Mesendoderm (in vitro differentiated cells): ENCODE data around the gene SPRR1A.

Experiments
- DNase-seq: peaks from one replicate; pipeline ENCODE4 v3.0.0; 2013
- H2AK5ac ChIP-seq: 2 replicates; pipeline ENCODE4 v1.6.1; 2013; ENCODE audit warnings: low read length, inconsistent platforms
- H2BK120ac ChIP-seq: 2 replicates; pipeline ENCODE4 v1.6.1; 2013; ENCODE audit warnings: low read depth, mild to moderate bottlenecking, low read length, moderate library complexity, mixed read lengths
- H2BK15ac ChIP-seq: replicated peaks from 2 replicates; pipeline ENCODE4 v1.6.1; 2013; ENCODE audit warnings: low read depth, mild to moderate bottlenecking, moderate library complexity
- H2BK5ac ChIP-seq: 2 replicates; pipeline ENCODE4 v1.6.1; 2013; ENCODE audit warnings: low read length, inconsistent platforms
- H3K18ac ChIP-seq: 2 replicates; pipeline ENCODE4 v1.6.1; 2013; ENCODE audit warnings: mild to moderate bottlenecking, low read length, mixed read lengths
- H3K23ac ChIP-seq: one replicate; pipeline ENCODE4 v1.6.1; 2013; ENCODE audit warnings: low read length
- H3K27ac ChIP-seq: 2 replicates; pipeline ENCODE4 v1.5.1; 2013; ENCODE audit warnings: low read depth, mild to moderate bottlenecking, inconsistent platforms, low read length, moderate library complexity
- H3K27me3 ChIP-seq: 2 replicates; pipeline ENCODE4 v1.6.1; 2013; ENCODE audit warnings: low read length, control low read depth, mild to moderate bottlenecking, inconsistent platforms; ENCODE audit not compliant: insufficient read depth, poor library complexity
- H3K36me3 ChIP-seq: 2 replicates; pipeline ENCODE4 v1.6.1; 2013; ENCODE audit warnings: low read length, inconsistent platforms; ENCODE audit not compliant: control insufficient read depth, insufficient read depth
- H3K4ac ChIP-seq: one replicate; pipeline ENCODE4 v1.6.1; 2013; ENCODE audit warnings: low read depth, mild to moderate bottlenecking, low read length, moderate library complexity
- H3K4me1 ChIP-seq: 2 replicates; pipeline ENCODE4 v1.6.1; 2013; ENCODE audit warnings: low read depth, low read length, inconsistent platforms; ENCODE audit not compliant: control insufficient read depth
- H3K4me2 ChIP-seq: 2 replicates; pipeline ENCODE4 v1.6.1; 2013; ENCODE audit warnings: low read length
- H3K4me3 ChIP-seq: 2 replicates; pipeline ENCODE4 v1.5.1; 2013; ENCODE audit warnings: mild to moderate bottlenecking, low read length
- H3K56ac ChIP-seq: one replicate; pipeline ENCODE4 v1.6.1; 2013; ENCODE audit warnings: low read length
- H3K79me1 ChIP-seq: 2 replicates; pipeline ENCODE4 v1.6.1; 2013; ENCODE audit warnings: low read length, inconsistent platforms
- H3K79me2 ChIP-seq: 2 replicates; pipeline ENCODE4 v1.6.1; 2013; ENCODE audit warnings: mild to moderate bottlenecking, low read length; ENCODE audit not compliant: control insufficient read depth, insufficient read depth
- H3K9ac ChIP-seq: 2 replicates; pipeline ENCODE4 v1.6.1; 2013; ENCODE audit warnings: low read length, inconsistent platforms
- H4K5ac ChIP-seq: one replicate; pipeline ENCODE4 v1.6.1; 2013; ENCODE audit warnings: low read length
- H4K8ac ChIP-seq: one replicate; pipeline ENCODE4 v1.6.1; 2013; ENCODE audit warnings: low read depth, mild to moderate bottlenecking, control low read depth, low read length, moderate library complexity
- WGBS: extraction: QIAGEN DNeasy Blood & Tissue Kit; methylation state at CpG from one replicate; pipeline ENCODE4 v1.1.7; 2013; ENCODE audit warnings: low lambda C conversion rate, missing lambda C conversion rate; ENCODE audit not compliant: insufficient coverage; ENCODE audit errors: extremely low coverage; 5-methylcytosine and 5-hydroxymethylcytosine counted together

The SPRR1A gene

GRCh38 chr1:152976688-152977087, 7.2 kb upstream of the SPRR1A start:
- Histone ChIP-seq H3K56ac (no peak overlapping the region), H4K5ac (no peak overlapping the region), H3K79me2 (no peaks in the 10 kb centered on the region), H3K36me3 (no peaks in the 10 kb centered on the region), H2BK5ac (no peak overlapping the region), H3K4me1 (no peaks in the 10 kb centered on the region), H3K27me3 (no peaks in the 10 kb centered on the region), H2AK5ac (no peak overlapping the region), H3K18ac (no peak overlapping the region), H2BK15ac (no peak overlapping the region), H3K4me2 (no peak overlapping the region), H2BK120ac (no peak overlapping the region), H3K4me3 (no peak overlapping the region), H3K4ac (no peak overlapping the region), H3K9ac (no peak overlapping the region), H3K23ac (no peak overlapping the region), H3K27ac (no peak overlapping the region), H3K79me1 (no peaks in the 10 kb centered on the region), H4K8ac (no peak overlapping the region)
- DNase-seq = no peak
- WGBS = no CpG with 5 or more reads among the region's 1 CpG

GRCh38 chr1:152977614-152978013, 6.3 kb upstream of the SPRR1A start:
- Histone ChIP-seq H3K4me3 (no peak overlapping the region), H2AK5ac (no peak overlapping the region), H2BK15ac (no peak overlapping the region), H3K4me1 (no peaks in the 10 kb centered on the region), H3K27ac (no peak overlapping the region), H3K56ac (no peak overlapping the region), H4K5ac (no peak overlapping the region), H3K79me2 (no peaks in the 10 kb centered on the region), H2BK5ac (no peak overlapping the region), H3K27me3 (no peaks in the 10 kb centered on the region), H3K4ac (no peak overlapping the region), H2BK120ac (no peak overlapping the region), H3K18ac (no peak overlapping the region), H3K36me3 (no peaks in the 10 kb centered on the region), H4K8ac (no peak overlapping the region), H3K79me1 (no peaks in the 10 kb centered on the region), H3K9ac (no peak overlapping the region), H3K23ac (no peak overlapping the region), H3K4me2 (no peak overlapping the region)
- no peak for DNase-seq

- no peak overlapping the region for H2BK120ac ChIP-seq
- H3K56ac ChIP-seq = no peak overlapping the region
- no peak for DNase-seq
- H3K18ac ChIP-seq = no peak overlapping the region
- no CpG with 5 or more reads among the region's 1 CpG for WGBS
- H2BK5ac ChIP-seq = no peak overlapping the region
- H3K27me3 ChIP-seq = no peaks in the 10 kb centered on the region
- no peak overlapping the region for H3K4ac ChIP-seq
- no peaks in the 10 kb centered on the region for H3K4me1 ChIP-seq
- H3K27ac ChIP-seq = no peak overlapping the region
- no peaks in the 10 kb centered on the region for H3K79me2 ChIP-seq
- H3K4me2 ChIP-seq = no peak overlapping the region
- H2AK5ac ChIP-seq = no peak overlapping the region
- H2BK15ac ChIP-seq = no peak overlapping the region
- H4K5ac ChIP-seq = no peak overlapping the region
- H3K4me3 ChIP-seq = no peak overlapping the region
- H3K36me3 ChIP-seq = no peaks in the 10 kb centered on the region
- H3K79me1 ChIP-seq = no peaks in the 10 kb centered on the region
- no peak overlapping the region for H3K23ac ChIP-seq
- no peak overlapping the region for H4K8ac ChIP-seq
- no peak overlapping the region for H3K9ac ChIP-seq
These were observed 3.2 kb upstream of the SPRR1A start for GRCh38 chr1:152980676-152981075.

- Histone ChIP-seq H3K4me3 (no peak overlapping the region), H4K5ac (no peak overlapping the region), H4K8ac (no peak overlapping the region), H3K4me1 (no peaks in the 10 kb centered on the region), H3K23ac (no peak overlapping the region), H3K4ac (no peak overlapping the region), H3K9ac (no peak overlapping the region), H3K4me2 (no peak overlapping the region), H3K79me2 (no peaks in the 10 kb centered on the region), H3K79me1 (no peaks in the 10 kb centered on the region), H3K27ac (no peak overlapping the region), H3K27me3 (no peaks in the 10 kb centered on the region), H3K36me3 (no peaks in the 10 kb centered on the region), H2AK5ac (no peak overlapping the region), H2BK120ac (no peak overlapping the region), H2BK15ac (no peak overlapping the region), H2BK5ac (no peak overlapping the region), H3K18ac (no peak overlapping the region), H3K56ac (no peak overlapping the region)
- no peak for DNase-seq
- no CpG with 5 or more reads among the region's 6 CpGs for WGBS
These were observed 2.6 kb upstream of the SPRR1A start for GRCh38 chr1:152981146-152981871.

GRCh38 chr1:152982076-152982475, 1.8 kb upstream of the SPRR1A start:
- H3K4me2 ChIP-seq = no peak overlapping the region
- no peak overlapping the region for H3K4ac ChIP-seq
- no peaks in the 10 kb centered on the region for H3K36me3 ChIP-seq
- no CpG with 5 or more reads among the region's 4 CpGs for WGBS
- no peak overlapping the region for H2BK15ac ChIP-seq
- H3K79me1 ChIP-seq = no peaks in the 10 kb centered on the region
- H3K79me2 ChIP-seq = no peaks in the 10 kb centered on the region
- no peak for DNase-seq
- H2AK5ac ChIP-seq = no peak overlapping the region
- no peaks in the 10 kb centered on the region for H3K27me3 ChIP-seq
- no peaks in the 10 kb centered on the region for H3K4me1 ChIP-seq
- no peak overlapping the region for H2BK120ac ChIP-seq
- no peak overlapping the region for H3K4me3 ChIP-seq
- no peak overlapping the region for H3K18ac ChIP-seq
- H3K23ac ChIP-seq = no peak overlapping the region
- H3K56ac ChIP-seq = no peak overlapping the region
- H3K27ac ChIP-seq = no peak overlapping the region
- no peak overlapping the region for H4K5ac ChIP-seq
- no peak overlapping the region for H3K9ac ChIP-seq
- no peak overlapping the region for H2BK5ac ChIP-seq
- no peak overlapping the region for H4K8ac ChIP-seq

- Histone ChIP-seq H2BK120ac (no peak overlapping the region), H2AK5ac (no peak overlapping the region), H3K9ac (no peak overlapping the region), H2BK5ac (no peak overlapping the region), H3K27me3 (no peaks in the 10 kb centered on the region), H3K79me1 (no peaks in the 10 kb centered on the region), H3K27ac (no peak overlapping the region), H3K36me3 (no peaks in the 10 kb centered on the region), H3K4me2 (no peak overlapping the region), H4K5ac (no peak overlapping the region), H3K4me1 (no peaks in the 10 kb centered on the region), H3K4ac (no peak overlapping the region), H3K4me3 (no peak overlapping the region), H4K8ac (no peak overlapping the region), H3K79me2 (no peaks in the 10 kb centered on the region), H2BK15ac (no peak overlapping the region), H3K23ac (no peak overlapping the region), H3K56ac (no peak overlapping the region), H3K18ac (no peak overlapping the region)
- DNase-seq = no peak
These were observed 647 bp upstream of the SPRR1A start for GRCh38 chr1:152983234-152983633.
